Measurements from ENCODE around the gene CDCA4.

DNA sequence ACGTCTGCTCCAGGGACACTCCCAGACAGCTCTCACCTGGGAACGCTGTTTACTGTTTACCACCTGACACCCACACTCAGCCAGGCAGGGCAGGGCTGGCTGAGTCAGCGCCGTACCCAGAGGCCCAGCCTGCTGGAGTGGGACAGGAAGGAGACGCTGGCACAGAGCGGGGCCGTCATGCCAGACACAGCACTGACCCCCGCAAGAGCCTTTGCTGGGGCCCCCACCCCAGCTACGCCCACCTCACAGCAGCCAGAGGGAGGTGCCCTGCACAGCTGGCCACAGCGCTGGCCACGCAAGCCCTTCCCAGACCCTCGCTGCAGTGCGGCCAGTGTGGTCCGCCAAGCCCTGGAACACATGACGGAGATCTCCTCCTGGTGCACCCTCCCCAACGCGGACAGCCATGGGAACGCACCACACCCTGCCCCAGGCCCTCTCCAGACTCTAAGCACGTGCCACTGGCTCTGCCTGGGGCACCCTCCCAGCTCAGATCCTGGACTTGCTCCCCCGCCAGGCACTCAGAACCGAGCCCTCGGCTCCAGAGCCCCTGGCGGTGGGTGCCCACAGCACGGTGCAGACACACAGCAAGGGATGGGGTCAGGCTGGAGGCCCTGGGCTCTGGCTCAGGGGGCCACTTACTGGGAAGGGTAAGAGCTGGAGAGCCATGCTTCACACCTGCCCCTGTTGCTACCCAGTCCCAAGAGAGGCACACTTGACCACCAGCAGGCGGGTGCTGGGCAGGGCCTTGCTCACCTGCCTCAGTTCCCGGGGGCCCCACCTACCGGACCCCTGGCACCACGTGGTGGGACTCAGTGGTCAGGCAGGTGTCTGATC is 48.4 kb downstream of the CDCA4 start:
- TF ChIP-seq EZH2 (IDR thresholded peaks at IDR 0.05; ENCODE audit: borderline replicate concordance, low read depth, low read length, severe bottlenecking) = no peak
- TF ChIP-seq, protein P1, sequence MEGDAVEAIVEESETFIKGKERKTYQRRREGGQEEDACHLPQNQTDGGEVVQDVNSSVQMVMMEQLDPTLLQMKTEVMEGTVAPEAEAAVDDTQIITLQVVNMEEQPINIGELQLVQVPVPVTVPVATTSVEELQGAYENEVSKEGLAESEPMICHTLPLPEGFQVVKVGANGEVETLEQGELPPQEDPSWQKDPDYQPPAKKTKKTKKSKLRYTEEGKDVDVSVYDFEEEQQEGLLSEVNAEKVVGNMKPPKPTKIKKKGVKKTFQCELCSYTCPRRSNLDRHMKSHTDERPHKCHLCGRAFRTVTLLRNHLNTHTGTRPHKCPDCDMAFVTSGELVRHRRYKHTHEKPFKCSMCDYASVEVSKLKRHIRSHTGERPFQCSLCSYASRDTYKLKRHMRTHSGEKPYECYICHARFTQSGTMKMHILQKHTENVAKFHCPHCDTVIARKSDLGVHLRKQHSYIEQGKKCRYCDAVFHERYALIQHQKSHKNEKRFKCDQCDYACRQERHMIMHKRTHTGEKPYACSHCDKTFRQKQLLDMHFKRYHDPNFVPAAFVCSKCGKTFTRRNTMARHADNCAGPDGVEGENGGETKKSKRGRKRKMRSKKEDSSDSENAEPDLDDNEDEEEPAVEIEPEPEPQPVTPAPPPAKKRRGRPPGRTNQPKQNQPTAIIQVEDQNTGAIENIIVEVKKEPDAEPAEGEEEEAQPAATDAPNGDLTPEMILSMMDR (IDR thresholded peaks at IDR 0.05; ENCODE audit: borderline replicate concordance, extremely low read depth, low read length, poor library complexity, severe bottlenecking) = no peak
